CD8-positive, alpha-beta memory T cell (primary cell): ENCODE results near the gene CARD16. TPM values are rescaled to one million over a fixed set of nuclear protein-coding genes. Genes with fewer than 3 reads are reported as not detected.

Experiments used
- CTCF ChIA-PET: fragments of 350-600 bp; sonication (Branson Sonifier 250); formaldehyde crosslinking; loops from one replicate; lab custom pipeline; 2021; ENCODE audit warnings: antibody characterized with exemption; lab: Charles Lee
- POLR2A ChIA-PET: fragments of 350-600 bp; sonication (Branson Sonifier 250); formaldehyde crosslinking; loops from one replicate; lab custom pipeline; 2021; ENCODE audit warnings: antibody characterized with exemption; lab: Charles Lee
- DNase-seq, 5 donors: peaks; one replicate each; pipeline versions ENCODE4 v3.0.0 to v3.0.0-alpha.2; 2020 to 2022; ENCODE audit warnings: mixed read lengths in 1 of 5
- H3K27ac ChIP-seq: one replicate; pipeline ENCODE4 v1.7.0; 2013; ENCODE audit warnings: low read depth, mild to moderate bottlenecking, low read length, moderate library complexity
- H3K27me3 ChIP-seq: 2 replicates; pipeline ENCODE4 v1.7.0; 2013; ENCODE audit warnings: low read length, mild to moderate bottlenecking; ENCODE audit not compliant: insufficient read depth, poor library complexity, severe bottlenecking
- H3K36me3 ChIP-seq: 2 replicates; pipeline ENCODE4 v1.7.0; 2013; ENCODE audit warnings: mild to moderate bottlenecking, low read length, moderate library complexity; ENCODE audit not compliant: insufficient read depth
- H3K4me1 ChIP-seq: 2 replicates; pipeline ENCODE4 v1.7.0; 2013; ENCODE audit warnings: mild to moderate bottlenecking, low read length, moderate library complexity; ENCODE audit not compliant: insufficient read depth
- H3K4me3 ChIP-seq: 2 replicates; pipeline ENCODE4 v1.7.0; 2013; ENCODE audit warnings: mild to moderate bottlenecking, low read length
- H3K9me3 ChIP-seq: 2 replicates; pipeline ENCODE4 v1.7.0; 2013; ENCODE audit warnings: mild to moderate bottlenecking, low read length
- H3K27ac Mint-ChIP-seq, 8 donors: one replicate each; pipeline ENCODE4 v1.8.0; 2020 to 2021; ENCODE audit warnings: mixed read lengths in 8 of 8, mild to moderate bottlenecking in 6 of 8, inconsistent platforms in 3 of 8, moderate library complexity in 3 of 8
- H3K27me3 Mint-ChIP-seq, 2 donors: one replicate each; pipeline ENCODE4 v1.8.0; 2020 to 2021; ENCODE audit warnings: mixed read lengths in 2 of 2, mild to moderate bottlenecking in 1 of 2, moderate library complexity in 1 of 2
- H3K36me3 Mint-ChIP-seq, 3 donors: one replicate each; pipeline ENCODE4 v1.8.0; 2020 to 2021; ENCODE audit warnings: mixed read lengths in 3 of 3, inconsistent platforms in 1 of 3, mild to moderate bottlenecking in 1 of 3
- H3K4me1 Mint-ChIP-seq, 3 donors: one replicate each; pipeline ENCODE4 v1.8.0; 2020 to 2021; ENCODE audit warnings: mixed read lengths in 3 of 3, inconsistent platforms in 1 of 3, mild to moderate bottlenecking in 1 of 3
- H3K4me3 Mint-ChIP-seq, 7 donors: one replicate each; pipeline ENCODE4 v1.8.0; 2020 to 2021; ENCODE audit warnings: mixed read lengths in 7 of 7, mild to moderate bottlenecking in 6 of 7, moderate library complexity in 4 of 7, inconsistent platforms in 2 of 7
- H3K9me3 Mint-ChIP-seq, 5 donors: one replicate each; pipeline ENCODE4 v1.8.0; 2020 to 2022; ENCODE audit warnings: mixed read lengths in 5 of 5, mild to moderate bottlenecking in 3 of 5, moderate library complexity in 2 of 5, inconsistent platforms in 1 of 5
- polyA plus RNA-seq: library from polyadenylated mRNA; unstranded; fragments of 300-500 nt; fragmentation: Illumina TruSeq; gene quantifications from one replicate; pipeline ENCODE4 v1.2.3, GENCODE V29; 2021
- total RNA-seq, 2 experiments: library from RNA; stranded (reverse); gene quantifications; one replicate each; pipeline ENCODE4 v1.2.3, GENCODE V29; 2021

The CARD16 gene
- total and polyA plus RNA-seq, 3 experiments from 2014 or later = 8.0 to 268 (median 10.3) TPM

- peaks cover 15 to 50% (median 33%) of the 10 kb centered on the region in 3 donors for H3K36me3 Mint-ChIP-seq
- POLR2A ChIA-PET = no interaction called here
These were observed 20.7 kb downstream of the CARD16 start for GRCh38 chr11:105024394-105024793.

GRCh38 chr11:105023003-105023402, 22.1 kb downstream of the CARD16 start, which contains the start of gene CASP5:
Gene CASP5 (minus strand): TSS chr11:105023168. CDS start chr11:105023136, 32 bp downstream.
- POLR2A ChIA-PET = no interaction called here
- Mint-ChIP-seq H3K27me3 (no peaks in the 10 kb centered on the region), H3K4me3 (no peak within 1 kb of the TSS), H3K9me3 (peaks cover 0 to 2% (median 0%) of the 10 kb centered on the region in 5 donors), H3K27ac (peak within 1 kb of the TSS in 7 of 8 donors; percentile 7 to 68 (median 30)), H3K36me3 (peaks cover 5 to 39% (median 23%) of the 10 kb centered on the region in 3 donors), H3K4me1 (peaks cover 17 to 33% (median 26%) of the 10 kb centered on the region in 3 donors)
- Histone ChIP-seq H3K4me3 (no peak within 1 kb of the TSS), H3K9me3 (no peaks in the 10 kb centered on the region), H3K27me3 (no peaks in the 10 kb centered on the region), H3K27ac (no peak within 1 kb of the TSS), H3K4me1 (no peaks in the 10 kb centered on the region), H3K36me3 (peaks cover 6% of the 10 kb centered on the region)
- no peak for DNase-seq
- CTCF ChIA-PET = no interaction called here

More at GRCh38 chr11:105024394-105024793, 20.7 kb downstream of the CARD16 start:
- DNase-seq = no peak
- H3K4me3 Mint-ChIP-seq = no peak overlapping the region
- H3K27me3 Mint-ChIP-seq = no peaks in the 10 kb centered on the region
- Histone ChIP-seq H3K27ac (no peak overlapping the region), H3K27me3 (no peaks in the 10 kb centered on the region), H3K9me3 (no peaks in the 10 kb centered on the region), H3K4me1 (no peaks in the 10 kb centered on the region), H3K4me3 (no peak overlapping the region), H3K36me3 (peaks cover 13% of the 10 kb centered on the region)
- H3K27ac Mint-ChIP-seq = peak overlapping the region in 5 of 8 donors; percentile 12 to 50 (median 26)
- CTCF ChIA-PET = no interaction called here
- peaks cover 28 to 45% (median 40%) of the 10 kb centered on the region in 3 donors for H3K4me1 Mint-ChIP-seq
- peaks cover 0 to 2% (median 0%) of the 10 kb centered on the region in 5 donors for H3K9me3 Mint-ChIP-seq

GRCh38 chr11:105022527-105022926, 22.6 kb downstream of the CARD16 start:
- Histone ChIP-seq H3K4me1 (no peaks in the 10 kb centered on the region), H3K9me3 (no peaks in the 10 kb centered on the region), H3K4me3 (no peak overlapping the region), H3K27ac (no peak overlapping the region), H3K27me3 (no peaks in the 10 kb centered on the region), H3K36me3 (peaks cover 6% of the 10 kb centered on the region)
- ChIA-PET POLR2A (no interaction called here), CTCF (no interaction called here)
- Mint-ChIP-seq H3K9me3 (peaks cover 0 to 2% (median 0%) of the 10 kb centered on the region in 5 donors), H3K27me3 (no peaks in the 10 kb centered on the region), H3K36me3 (peaks cover under 1 to 34% (median 18%) of the 10 kb centered on the region in 3 donors), H3K4me1 (peaks cover 13 to 28% (median 21%) of the 10 kb centered on the region in 3 donors), H3K27ac (peak overlapping the region in 6 of 8 donors; percentile 7 to 68 (median 22)), H3K4me3 (no peak overlapping the region)
- no peak for DNase-seq

DNA sequence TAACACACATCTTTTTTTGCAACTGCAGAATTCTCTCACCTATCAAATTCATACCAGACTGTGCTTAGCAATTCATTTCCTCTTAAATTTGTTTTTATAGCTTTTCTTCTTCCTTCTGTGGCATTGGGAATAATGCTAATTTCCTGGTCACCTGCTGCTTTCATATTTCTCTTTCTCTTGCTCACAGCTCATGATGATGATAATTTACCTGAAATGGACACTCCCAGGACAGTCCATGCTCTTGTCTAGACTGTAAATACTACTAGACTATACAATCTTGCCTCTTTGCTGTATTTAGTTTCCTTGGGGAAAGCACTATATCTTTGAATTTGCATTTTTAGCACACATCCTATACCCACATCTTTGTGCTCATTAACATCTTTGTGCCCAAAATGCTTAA, 37.7 kb downstream of the CARD16 start:
- DNase-seq = no peak
- no peak overlapping the region for H3K4me3 ChIP-seq
- no peak overlapping the region for H3K4me3 Mint-ChIP-seq
- no peaks in the 10 kb centered on the region for H3K9me3 ChIP-seq
- H3K27me3 ChIP-seq = no peaks in the 10 kb centered on the region
- no peak overlapping the region for H3K27ac ChIP-seq
- H3K27ac Mint-ChIP-seq = no peak overlapping the region
- H3K36me3 Mint-ChIP-seq = peaks cover 0 to 1% (median 0%) of the 10 kb centered on the region in 3 donors
- CTCF ChIA-PET = interaction anchor here (1.0 kb wide), 1 partner anchor 110 kb away, joined by 3 read pairs; the partner anchor contains the start of gene CASP12
- POLR2A ChIA-PET = no interaction called here
- no peaks in the 10 kb centered on the region for H3K36me3 ChIP-seq
- peaks cover 0 to 1% of the 10 kb centered on the region in 2 donors for H3K27me3 Mint-ChIP-seq
- no peaks in the 10 kb centered on the region for H3K4me1 ChIP-seq
- no peaks in the 10 kb centered on the region for H3K4me1 Mint-ChIP-seq
- H3K9me3 Mint-ChIP-seq = no peaks in the 10 kb centered on the region

- Mint-ChIP-seq H3K27me3 (peaks cover 0 to 1% of the 10 kb centered on the region in 2 donors), H3K9me3 (no peaks in the 10 kb centered on the region), H3K4me3 (no peak overlapping the region), H3K36me3 (peaks cover 0 to 1% (median 0%) of the 10 kb centered on the region in 3 donors), H3K4me1 (peaks cover 5 to 8% (median 6%) of the 10 kb centered on the region in 3 donors), H3K27ac (no peak overlapping the region)
- H3K36me3 ChIP-seq = no peaks in the 10 kb centered on the region
- DNase-seq = no peak
- H3K4me1 ChIP-seq = no peaks in the 10 kb centered on the region
- no peak overlapping the region for H3K27ac ChIP-seq
- H3K9me3 ChIP-seq = no peaks in the 10 kb centered on the region
- H3K27me3 ChIP-seq = no peaks in the 10 kb centered on the region
- ChIA-PET CTCF (no interaction called here), POLR2A (no interaction called here)
- H3K4me3 ChIP-seq = no peak overlapping the region
These were observed 39.7 kb downstream of the CARD16 start for GRCh38 chr11:105005451-105005845.

DNA sequence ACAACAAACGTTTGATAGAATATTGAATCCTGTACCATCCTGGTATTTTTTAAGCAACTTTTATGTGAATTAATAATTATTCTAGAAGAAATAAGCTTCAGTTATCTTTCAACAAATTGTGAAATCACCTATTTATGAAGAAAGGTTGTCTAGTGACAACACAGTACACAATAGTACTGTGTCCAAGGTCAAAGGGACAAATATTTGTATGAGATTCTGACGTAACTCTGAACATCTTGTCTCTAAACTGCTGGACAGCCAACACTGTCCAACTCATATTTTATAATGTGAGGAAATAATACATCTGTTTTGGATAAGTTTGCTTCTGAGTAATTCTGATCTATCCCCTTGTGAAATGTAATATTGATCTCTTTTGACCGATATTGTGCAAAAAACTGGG, 41.1 kb downstream of the CARD16 start:
- no peak for DNase-seq
- Mint-ChIP-seq H3K4me3 (no peak overlapping the region), H3K9me3 (no peaks in the 10 kb centered on the region), H3K27ac (no peak overlapping the region), H3K36me3 (peaks cover 0 to 1% (median 0%) of the 10 kb centered on the region in 3 donors), H3K27me3 (no peaks in the 10 kb centered on the region), H3K4me1 (peaks cover 5 to 16% (median 6%) of the 10 kb centered on the region in 3 donors)
- Histone ChIP-seq H3K9me3 (no peaks in the 10 kb centered on the region), H3K36me3 (no peaks in the 10 kb centered on the region), H3K27ac (no peak overlapping the region), H3K27me3 (no peaks in the 10 kb centered on the region), H3K4me1 (no peaks in the 10 kb centered on the region), H3K4me3 (no peak overlapping the region)
- CTCF ChIA-PET = no interaction called here
- POLR2A ChIA-PET = no interaction called here

GRCh38 chr11:105003151-105003550, 42.0 kb downstream of the CARD16 start:
- no peak overlapping the region for H3K4me3 ChIP-seq
- Mint-ChIP-seq H3K4me3 (no peak overlapping the region), H3K27ac (no peak overlapping the region), H3K36me3 (peaks cover 0 to 1% (median 0%) of the 10 kb centered on the region in 3 donors), H3K9me3 (no peaks in the 10 kb centered on the region), H3K4me1 (peaks cover 5 to 16% (median 6%) of the 10 kb centered on the region in 3 donors), H3K27me3 (no peaks in the 10 kb centered on the region)
- H3K9me3 ChIP-seq = no peaks in the 10 kb centered on the region
- no peaks in the 10 kb centered on the region for H3K36me3 ChIP-seq
- no peaks in the 10 kb centered on the region for H3K4me1 ChIP-seq
- POLR2A ChIA-PET = no interaction called here
- H3K27me3 ChIP-seq = no peaks in the 10 kb centered on the region
- H3K27ac ChIP-seq = no peak overlapping the region
- CTCF ChIA-PET = interaction anchor here (1.6 kb wide), 1 partner anchor 395 kb away, joined by 3 read pairs; no protein-coding TSS in a partner anchor
- no peak for DNase-seq

GRCh38 chr11:105000797-105001196, 44.3 kb downstream of the CARD16 start:
- Histone ChIP-seq H3K9me3 (no peaks in the 10 kb centered on the region), H3K36me3 (no peaks in the 10 kb centered on the region), H3K4me3 (no peak overlapping the region), H3K27me3 (no peaks in the 10 kb centered on the region), H3K27ac (no peak overlapping the region), H3K4me1 (no peaks in the 10 kb centered on the region)
- no peak overlapping the region for H3K4me3 Mint-ChIP-seq
- ChIA-PET POLR2A (no interaction called here), CTCF (interaction anchor here (0.9 to 1.5 kb wide), 6 partner anchors 9 to 388 kb away, joined by 3 to 4 read pairs (median 3); no protein-coding TSS in a partner anchor)
- H3K9me3 Mint-ChIP-seq = no peaks in the 10 kb centered on the region
- no peaks in the 10 kb centered on the region for H3K27me3 Mint-ChIP-seq
- peak; percentile 48 to 70 (median 48) for DNase-seq
- H3K4me1 Mint-ChIP-seq = peaks cover 5 to 16% (median 6%) of the 10 kb centered on the region in 3 donors
- no peaks in the 10 kb centered on the region for H3K36me3 Mint-ChIP-seq
- peak overlapping the region in 1 of 8 donors; percentile 26 for H3K27ac Mint-ChIP-seq
